Lung (tissue), 12 donors: ENCODE results near the gene MAPK9. TPM values are rescaled to one million over a fixed set of nuclear protein-coding genes. Genes with fewer than 3 reads are reported as not detected.

Experiments
- ATAC-seq: fragments of 200-7000 bp; cut with Tn5 transposase; one replicate; pipeline ENCODE4 v1.9.1; 2020; ENCODE audit warnings: moderate number of reproducible peaks; ENCODE audit not compliant: insufficient read depth, low FRiP score
- DNase-seq, 3 donors: peaks; one replicate each; pipeline ENCODE4 v3.0.0-alpha.2; 2013 to 2017
- H3K27ac ChIP-seq, 2 donors: one replicate each; pipeline ENCODE4 v1.5.1; 2013; ENCODE audit warnings: mild to moderate bottlenecking in 2 of 2, moderate library complexity in 2 of 2, control low read depth in 1 of 2, inconsistent platforms in 1 of 2, low read depth in 1 of 2, low read length in 1 of 2
- H3K27me3 ChIP-seq, 3 donors: one replicate each; pipeline ENCODE4 v1.5.1; 2013; ENCODE audit warnings: low read length in 2 of 3; ENCODE audit not compliant: control insufficient read depth in 3 of 3, insufficient read depth in 3 of 3
- H3K36me3 ChIP-seq, 4 donors: one replicate each; pipeline ENCODE4 v1.5.1; 2013; ENCODE audit warnings: low read length in 4 of 4, mild to moderate bottlenecking in 1 of 4, moderate library complexity in 1 of 4; ENCODE audit not compliant: control insufficient read depth in 4 of 4, insufficient read depth in 4 of 4
- H3K4me1 ChIP-seq, 5 donors: one replicate each; pipeline ENCODE4 v1.5.1; 2013; ENCODE audit warnings: low read length in 5 of 5, mild to moderate bottlenecking in 2 of 5, moderate library complexity in 1 of 5; ENCODE audit not compliant: control insufficient read depth in 5 of 5, insufficient read depth in 5 of 5
- H3K4me3 ChIP-seq: one replicate; pipeline ENCODE4 v1.5.1; 2013; ENCODE audit warnings: mild to moderate bottlenecking, control low read depth, moderate library complexity
- H3K9ac ChIP-seq, 2 donors: one replicate each; pipeline ENCODE4 v1.5.1; 2013; ENCODE audit warnings: low read length in 2 of 2, control low read depth in 1 of 2; ENCODE audit not compliant: insufficient read depth in 1 of 2
- H3K9me3 ChIP-seq, 4 donors: one replicate each; pipeline ENCODE4 v1.5.1; 2013; ENCODE audit warnings: low read length in 3 of 4, mild to moderate bottlenecking in 1 of 4, moderate library complexity in 1 of 4; ENCODE audit not compliant: control insufficient read depth in 4 of 4, insufficient read depth in 3 of 4
- CTCF ChIP-seq: IDR thresholded peaks from 2 replicates; pipeline ENCODE4 v1.5.1; 2012; ENCODE audit warnings: mild to moderate bottlenecking; ENCODE audit errors: control extremely low read depth, extremely low read depth
- WGBS, 2 donors: extraction: QIAGEN DNeasy Blood & Tissue Kit; methylation state at CpG; one replicate each; pipeline ENCODE4 v1.1.7; 2013; 5-methylcytosine and 5-hydroxymethylcytosine counted together
- polyA plus RNA-seq, 2 donors: library from polyadenylated mRNA; stranded (reverse); fragments of 200-250 nt; gene quantifications; one replicate each; pipeline ENCODE4 v1.2.1, GENCODE V29; 2013
- total RNA-seq, 2 donors: library from RNA; depleted of rRNA in 1 of 2; stranded (reverse); fragments of >200 nt in 1 of 2; gene quantifications; one replicate each; pipeline ENCODE4 v1.2.1, GENCODE V29; 2014 to 2021
- donor health status: control.
- donor health status: control.
- donor health status: Bipolar disorder and iron deficiency.
- donor health status: healthy.
- donor health status: DM: yes; HTN: yes; CAD: no.

MAPK9 gene
- total and polyA plus RNA-seq, 4 donors, result 13.1 to 38.1 (median 23.6) TPM

- H3K4me3 ChIP-seq, result no peak overlapping the region
- ATAC-seq (no peak), DNase-seq (no peak)
- H3K9ac ChIP-seq, result no peak overlapping the region
- peaks cover 0 to 19% (median 19%) of the 10 kb centered on the region in 3 donors for H3K27me3 ChIP-seq
- no peaks in the 10 kb centered on the region for H3K36me3 ChIP-seq
- no peak overlapping the region for H3K27ac ChIP-seq
- H3K4me1 ChIP-seq, result peaks cover 0 to 10% (median 0%) of the 10 kb centered on the region in 5 donors
- no peak for TF ChIP-seq CTCF
- no peaks in the 10 kb centered on the region for H3K9me3 ChIP-seq
- WGBS, 2 donors, result 37 to 44% methylated on average over 24 to 25 of the region's 25 CpGs
Observed at GRCh38 chr5:180207593-180207992, 84.3 kb downstream of the MAPK9 start.

- ATAC-seq, result no peak
- Histone ChIP-seq H3K9me3 (no peaks in the 10 kb centered on the region), H3K4me1 (peaks cover 0 to 10% (median 0%) of the 10 kb centered on the region in 5 donors), H3K27me3 (peaks cover 0 to 19% (median 19%) of the 10 kb centered on the region in 3 donors), H3K4me3 (no peak overlapping the region), H3K36me3 (no peaks in the 10 kb centered on the region), H3K9ac (no peak overlapping the region), H3K27ac (no peak overlapping the region)
- DNase-seq, result no peak
- 86 to 88% methylated on average over 11 of the region's 11 CpGs for WGBS, 2 donors
- TF ChIP-seq CTCF, result no peak
Observed at GRCh38 chr5:180206993-180207392, 84.9 kb downstream of the MAPK9 start.

GRCh38 chr5:180205916-180206315, 86.0 kb downstream of the MAPK9 start:
- ATAC-seq (no peak), DNase-seq (no peak)
- H3K4me3 ChIP-seq, result no peak overlapping the region
- 91 to 100% methylated on average over 1 of the region's 1 CpG for WGBS, 2 donors
- no peaks in the 10 kb centered on the region for H3K36me3 ChIP-seq
- H3K27ac ChIP-seq, result no peak overlapping the region
- H3K4me1 ChIP-seq, result peaks cover 0 to 10% (median 0%) of the 10 kb centered on the region in 5 donors
- TF ChIP-seq CTCF, result no peak
- H3K9ac ChIP-seq, result no peak overlapping the region
- no peaks in the 10 kb centered on the region for H3K9me3 ChIP-seq
- peaks cover 0 to 19% (median 19%) of the 10 kb centered on the region in 3 donors for H3K27me3 ChIP-seq

- DNase-seq (no peak), ATAC-seq (no peak)
- Histone ChIP-seq H3K4me3 (no peak overlapping the region), H3K27me3 (peaks cover 0 to 19% (median 19%) of the 10 kb centered on the region in 3 donors), H3K36me3 (no peaks in the 10 kb centered on the region), H3K27ac (no peak overlapping the region), H3K9ac (no peak overlapping the region), H3K9me3 (no peaks in the 10 kb centered on the region), H3K4me1 (peaks cover 0 to 10% (median 0%) of the 10 kb centered on the region in 5 donors)
- no peak for TF ChIP-seq CTCF
- WGBS, 2 donors, result 73% methylated on average over 1 of the region's 1 CpG
Observed at GRCh38 chr5:180204276-180204819, 87.5 kb downstream of the MAPK9 start.
